ENCODE data around the gene LYAR.

DNA sequence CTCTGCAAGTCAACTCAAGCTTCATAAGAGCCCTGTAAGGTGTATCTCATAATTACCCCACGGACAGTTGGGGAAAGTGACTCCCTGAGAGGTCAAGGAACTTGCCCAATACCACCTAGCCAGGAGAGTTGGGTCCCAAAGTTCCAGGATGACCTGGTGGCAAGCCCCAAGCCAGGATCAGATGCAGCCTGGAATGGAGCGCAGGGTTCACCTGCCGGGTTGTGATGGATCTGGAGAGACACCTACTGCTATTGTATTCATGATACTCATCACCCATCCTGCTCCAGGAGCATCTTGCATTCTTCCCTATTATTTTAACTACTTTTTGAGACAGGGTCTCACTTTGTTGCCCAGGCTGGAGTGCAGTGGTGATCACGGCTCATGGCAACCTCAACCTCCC lies 36.2 kb upstream of the LYAR start:
- TF ChIP-seq EZH2 (IDR thresholded peaks at IDR 0.05; ENCODE audit: low read depth, unreplicated experiment) (no peak), POLR2AphosphoS5 (IDR thresholded peaks at IDR 0.05; ENCODE audit: low read depth) (no peak), JUNB (IDR thresholded peaks at IDR 0.05; ENCODE audit: unreplicated experiment) (no peak)
- TF ChIP-seq, protein P1, sequence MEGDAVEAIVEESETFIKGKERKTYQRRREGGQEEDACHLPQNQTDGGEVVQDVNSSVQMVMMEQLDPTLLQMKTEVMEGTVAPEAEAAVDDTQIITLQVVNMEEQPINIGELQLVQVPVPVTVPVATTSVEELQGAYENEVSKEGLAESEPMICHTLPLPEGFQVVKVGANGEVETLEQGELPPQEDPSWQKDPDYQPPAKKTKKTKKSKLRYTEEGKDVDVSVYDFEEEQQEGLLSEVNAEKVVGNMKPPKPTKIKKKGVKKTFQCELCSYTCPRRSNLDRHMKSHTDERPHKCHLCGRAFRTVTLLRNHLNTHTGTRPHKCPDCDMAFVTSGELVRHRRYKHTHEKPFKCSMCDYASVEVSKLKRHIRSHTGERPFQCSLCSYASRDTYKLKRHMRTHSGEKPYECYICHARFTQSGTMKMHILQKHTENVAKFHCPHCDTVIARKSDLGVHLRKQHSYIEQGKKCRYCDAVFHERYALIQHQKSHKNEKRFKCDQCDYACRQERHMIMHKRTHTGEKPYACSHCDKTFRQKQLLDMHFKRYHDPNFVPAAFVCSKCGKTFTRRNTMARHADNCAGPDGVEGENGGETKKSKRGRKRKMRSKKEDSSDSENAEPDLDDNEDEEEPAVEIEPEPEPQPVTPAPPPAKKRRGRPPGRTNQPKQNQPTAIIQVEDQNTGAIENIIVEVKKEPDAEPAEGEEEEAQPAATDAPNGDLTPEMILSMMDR (conservative IDR thresholded peaks at IDR 0.05; ENCODE audit: low read depth in 2 of 2) = no peak
- TF ChIP-seq, protein P2, sequence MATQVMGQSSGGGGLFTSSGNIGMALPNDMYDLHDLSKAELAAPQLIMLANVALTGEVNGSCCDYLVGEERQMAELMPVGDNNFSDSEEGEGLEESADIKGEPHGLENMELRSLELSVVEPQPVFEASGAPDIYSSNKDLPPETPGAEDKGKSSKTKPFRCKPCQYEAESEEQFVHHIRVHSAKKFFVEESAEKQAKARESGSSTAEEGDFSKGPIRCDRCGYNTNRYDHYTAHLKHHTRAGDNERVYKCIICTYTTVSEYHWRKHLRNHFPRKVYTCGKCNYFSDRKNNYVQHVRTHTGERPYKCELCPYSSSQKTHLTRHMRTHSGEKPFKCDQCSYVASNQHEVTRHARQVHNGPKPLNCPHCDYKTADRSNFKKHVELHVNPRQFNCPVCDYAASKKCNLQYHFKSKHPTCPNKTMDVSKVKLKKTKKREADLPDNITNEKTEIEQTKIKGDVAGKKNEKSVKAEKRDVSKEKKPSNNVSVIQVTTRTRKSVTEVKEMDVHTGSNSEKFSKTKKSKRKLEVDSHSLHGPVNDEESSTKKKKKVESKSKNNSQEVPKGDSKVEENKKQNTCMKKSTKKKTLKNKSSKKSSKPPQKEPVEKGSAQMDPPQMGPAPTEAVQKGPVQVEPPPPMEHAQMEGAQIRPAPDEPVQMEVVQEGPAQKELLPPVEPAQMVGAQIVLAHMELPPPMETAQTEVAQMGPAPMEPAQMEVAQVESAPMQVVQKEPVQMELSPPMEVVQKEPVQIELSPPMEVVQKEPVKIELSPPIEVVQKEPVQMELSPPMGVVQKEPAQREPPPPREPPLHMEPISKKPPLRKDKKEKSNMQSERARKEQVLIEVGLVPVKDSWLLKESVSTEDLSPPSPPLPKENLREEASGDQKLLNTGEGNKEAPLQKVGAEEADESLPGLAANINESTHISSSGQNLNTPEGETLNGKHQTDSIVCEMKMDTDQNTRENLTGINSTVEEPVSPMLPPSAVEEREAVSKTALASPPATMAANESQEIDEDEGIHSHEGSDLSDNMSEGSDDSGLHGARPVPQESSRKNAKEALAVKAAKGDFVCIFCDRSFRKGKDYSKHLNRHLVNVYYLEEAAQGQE (IDR thresholded peaks at IDR 0.05; ENCODE audit: unreplicated experiment) = no peak

Measured in GM23338 (cell line).